Sigmoid colon (tissue), 7 donors: ENCODE data around the gene RAB6B. TPM values are rescaled to one million over a fixed set of nuclear protein-coding genes. Genes with fewer than 3 reads are reported as not detected.

Experiments used
- DNase-seq: peaks from one replicate; pipeline ENCODE4 v3.0.0-alpha.2; 2019
- H3K27ac ChIP-seq, 4 donors: fragments of 200-600 bp; sonication (generic); one replicate each; pipeline ENCODE4 v1.5.1; 2016 to 2019; ENCODE audit warnings: mild to moderate bottlenecking in 1 of 4
- H3K27me3 ChIP-seq, 3 donors: fragments of 200-600 bp; sonication (generic); one replicate each; pipeline ENCODE4 v1.5.1; 2019; ENCODE audit warnings: mild to moderate bottlenecking in 1 of 3
- H3K36me3 ChIP-seq, 4 donors: fragments of 200-600 bp; sonication (generic); one replicate each; pipeline ENCODE4 v1.5.1; 2016 to 2019
- H3K4me1 ChIP-seq, 4 donors: fragments of 200-600 bp; sonication (generic); one replicate each; pipeline ENCODE4 v1.5.1; 2017 to 2019
- H3K4me3 ChIP-seq, 4 donors: fragments of 200-600 bp; sonication (generic); one replicate each; pipeline ENCODE4 v1.5.1; 2017 to 2019; ENCODE audit warnings: mild to moderate bottlenecking in 2 of 4, moderate library complexity in 1 of 4
- H3K9me3 ChIP-seq, 4 donors: fragments of 200-600 bp in 3 of 4; sonication (generic) in 3 of 4; one replicate each; pipeline versions ENCODE4 v1.5.1 to v1.6.1; 2013 to 2019
- CTCF ChIP-seq, 4 experiments: fragments of 450-650 bp in 3 of 4; fragments of 200-600 bp in 1 of 4; IDR thresholded peaks; one replicate each; pipeline ENCODE4 v1.5.1; 2016 to 2019; ENCODE audit warnings: antibody characterized with exemption in 4 of 4, mild to moderate bottlenecking in 3 of 4, moderate library complexity in 2 of 4
- EP300 ChIP-seq, 4 donors: sonication (generic); formaldehyde crosslinking; IDR thresholded peaks; one replicate each; pipeline ENCODE4 v1.6.1; 2017; ENCODE audit warnings: antibody characterized with exemption in 4 of 4
- POLR2A ChIP-seq, 2 donors: fragments of 450-650 bp; IDR thresholded peaks; one replicate each; pipeline ENCODE4 v1.6.1; 2016; ENCODE audit warnings: antibody characterized with exemption in 2 of 2, mild to moderate bottlenecking in 2 of 2, moderate library complexity in 2 of 2
- POLR2AphosphoS5 ChIP-seq, 4 donors: sonication (generic); formaldehyde crosslinking; IDR thresholded peaks; one replicate each; pipeline ENCODE4 v1.6.1; 2017; ENCODE audit warnings: antibody characterized with exemption in 4 of 4
- WGBS, 2 donors: extraction: QIAGEN DNeasy Blood & Tissue Kit; methylation state at CpG; one replicate each; pipeline ENCODE4 v1.1.7; 2013; 5-methylcytosine and 5-hydroxymethylcytosine counted together
- intact Hi-C: fragments of 100-400 bp; cut with DNase I; formaldehyde crosslinking; loops from one replicate; pipeline ENCODE4 v1.15.1; 2023
- polyA plus RNA-seq, 3 donors: library from polyadenylated mRNA; stranded (reverse); fragments of 200-250 nt; gene quantifications; one replicate each; pipeline ENCODE4 v1.2.3, GENCODE V29; 2013
- total RNA-seq, 4 donors: library from RNA; depleted of rRNA; stranded (reverse); fragments of >200 nt; gene quantifications; one replicate each; pipeline ENCODE4 v1.1.0, GENCODE V29; 2016
- donor health status: healthy with polysubstance abuse.
- donor health status: Bipolar disorder and iron deficiency.
- donor health status: healthy.

RAB6B gene
- total and polyA plus RNA-seq, 7 donors = 0.60 to 19.7 (median 5.2) TPM

GRCh38 chr3:133866141-133866540 is 29.5 kb downstream of the RAB6B start:
- no peak overlapping the region for H3K4me3 ChIP-seq
- H3K36me3 ChIP-seq = no peaks in the 10 kb centered on the region
- WGBS, 2 donors = 94 to 96% methylated on average over 3 of the region's 3 CpGs
- H3K4me1 ChIP-seq = peaks cover 0 to 16% (median 5%) of the 10 kb centered on the region in 4 donors
- no peak for DNase-seq
- no peaks in the 10 kb centered on the region for H3K9me3 ChIP-seq
- intact Hi-C loops = no loop called here
- TF ChIP-seq EP300 (IDR thresholded peaks at IDR 0.05) (no peak), CTCF (IDR thresholded peaks at IDR 0.05) (no peak), POLR2A (IDR thresholded peaks at IDR 0.05) (no peak), POLR2AphosphoS5 (IDR thresholded peaks at IDR 0.05) (no peak)
- no peak overlapping the region for H3K27ac ChIP-seq
- no peaks in the 10 kb centered on the region for H3K27me3 ChIP-seq

- no peak overlapping the region for H3K4me3 ChIP-seq
- H3K36me3 ChIP-seq = no peaks in the 10 kb centered on the region
- no peak for DNase-seq
- WGBS, 2 donors = 68 to 74% methylated on average over 5 of the region's 5 CpGs
- H3K27ac ChIP-seq = no peak overlapping the region
- no peaks in the 10 kb centered on the region for H3K27me3 ChIP-seq
- no peaks in the 10 kb centered on the region for H3K9me3 ChIP-seq
- intact Hi-C loops = no loop called here
- no peak for TF ChIP-seq CTCF (IDR thresholded peaks at IDR 0.05)
- no peak for TF ChIP-seq POLR2AphosphoS5 (IDR thresholded peaks at IDR 0.05)
- peaks cover 0 to 16% (median 5%) of the 10 kb centered on the region in 4 donors for H3K4me1 ChIP-seq
These were observed 30.4 kb downstream of the RAB6B start for GRCh38 chr3:133865136-133865855.

DNA sequence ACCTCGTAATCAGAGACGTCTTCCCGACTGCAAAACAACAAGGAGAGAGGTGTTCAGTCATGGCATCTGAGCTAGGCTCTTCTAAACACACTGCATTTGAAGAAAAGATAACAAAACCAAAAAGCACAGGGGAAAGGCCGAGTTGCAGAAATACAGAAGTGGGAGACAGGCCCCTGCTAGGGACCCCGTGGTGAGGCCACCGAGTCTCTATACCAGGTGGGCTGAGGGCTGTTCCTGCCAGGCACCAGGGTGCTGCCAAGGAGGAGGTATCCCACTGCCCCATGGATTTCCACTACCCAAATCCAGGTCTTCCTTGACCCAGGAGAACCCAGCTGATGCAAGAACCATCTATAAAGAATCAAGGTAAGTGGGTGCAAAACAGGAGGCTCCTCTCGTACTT is 31.1 kb downstream of the RAB6B start:
- TF ChIP-seq POLR2AphosphoS5 (IDR thresholded peaks at IDR 0.05) (no peak), CTCF (IDR thresholded peaks at IDR 0.05) (no peak), EP300 (IDR thresholded peaks at IDR 0.05) (no peak), POLR2A (IDR thresholded peaks at IDR 0.05) (no peak)
- intact Hi-C loops = no loop called here
- DNase-seq = no peak
- no peaks in the 10 kb centered on the region for H3K9me3 ChIP-seq
- no peak overlapping the region for H3K4me3 ChIP-seq
- H3K27me3 ChIP-seq = no peaks in the 10 kb centered on the region
- peaks cover 0 to 16% (median 5%) of the 10 kb centered on the region in 4 donors for H3K4me1 ChIP-seq
- H3K27ac ChIP-seq = no peak overlapping the region
- WGBS, 2 donors = 80 to 81% methylated on average over 7 of the region's 7 CpGs
- H3K36me3 ChIP-seq = no peaks in the 10 kb centered on the region

DNA sequence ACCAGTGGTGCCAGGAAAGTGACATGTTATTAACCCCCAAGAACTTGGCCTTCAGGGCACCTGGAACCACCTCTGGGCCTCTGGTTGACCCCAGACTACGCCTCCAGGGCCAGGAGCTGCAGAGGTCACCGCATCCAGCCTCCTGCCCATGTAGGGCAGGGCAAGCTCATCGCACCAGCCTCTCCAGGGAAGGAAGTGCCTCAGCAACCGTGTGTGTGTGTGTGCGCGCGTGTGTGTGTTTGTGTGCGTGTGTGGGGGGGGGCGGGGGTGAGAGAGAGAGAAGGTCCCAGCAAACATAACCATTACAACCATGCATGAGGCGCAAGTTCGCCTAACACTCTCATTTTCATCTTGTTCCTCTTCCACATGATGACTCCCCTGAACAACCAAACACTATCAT is 31.8 kb downstream of the RAB6B start:
- H3K4me1 ChIP-seq = peaks cover 0 to 9% (median 3%) of the 10 kb centered on the region in 4 donors
- H3K36me3 ChIP-seq = no peaks in the 10 kb centered on the region
- no peak for TF ChIP-seq POLR2A (IDR thresholded peaks at IDR 0.05)
- no peak for TF ChIP-seq CTCF (IDR thresholded peaks at IDR 0.05)
- TF ChIP-seq POLR2AphosphoS5 (IDR thresholded peaks at IDR 0.05) = no peak
- no peak for TF ChIP-seq EP300 (IDR thresholded peaks at IDR 0.05)
- intact Hi-C loops = no loop called here
- DNase-seq = no peak
- H3K4me3 ChIP-seq = no peak overlapping the region
- no peak overlapping the region for H3K27ac ChIP-seq
- 77 to 78% methylated on average over 11 of the region's 11 CpGs for WGBS, 2 donors
- no peaks in the 10 kb centered on the region for H3K27me3 ChIP-seq
- H3K9me3 ChIP-seq = no peaks in the 10 kb centered on the region

DNA sequence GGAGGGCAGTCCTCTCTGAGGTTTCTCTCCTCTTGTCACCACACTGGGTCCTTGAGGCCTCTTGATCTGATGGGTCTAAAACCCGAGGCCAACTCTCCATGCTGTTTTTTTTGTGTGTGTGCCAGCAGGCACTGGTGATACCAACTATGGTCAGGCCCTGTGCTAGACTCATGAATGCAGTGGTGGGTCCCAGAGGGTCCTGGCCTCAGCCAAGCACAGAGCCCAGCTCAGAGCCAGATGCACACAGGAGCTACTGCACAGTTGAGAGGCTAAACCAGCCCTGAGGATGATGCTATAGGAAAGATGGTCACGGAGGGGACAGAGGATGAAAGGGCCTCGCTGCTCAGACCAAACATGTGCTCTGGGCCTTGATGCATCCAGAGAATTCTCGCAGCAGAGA is 33.5 kb downstream of the RAB6B start:
- no peak for DNase-seq
- TF ChIP-seq EP300 (IDR thresholded peaks at IDR 0.05) = no peak
- TF ChIP-seq POLR2AphosphoS5 (IDR thresholded peaks at IDR 0.05) = no peak
- TF ChIP-seq CTCF (IDR thresholded peaks at IDR 0.05) = no peak
- no peak for TF ChIP-seq POLR2A (IDR thresholded peaks at IDR 0.05)
- H3K4me3 ChIP-seq = no peak overlapping the region
- intact Hi-C loops = no loop called here
- H3K36me3 ChIP-seq = no peaks in the 10 kb centered on the region
- no peaks in the 10 kb centered on the region for H3K4me1 ChIP-seq
- WGBS, 2 donors = 74 to 87% methylated on average over 4 of the region's 4 CpGs
- H3K9me3 ChIP-seq = no peaks in the 10 kb centered on the region
- H3K27me3 ChIP-seq = no peaks in the 10 kb centered on the region
- H3K27ac ChIP-seq = no peak overlapping the region
